ENCODE data around the gene MORC2. TPM values are rescaled to one million over a fixed set of nuclear protein-coding genes. Genes with fewer than 3 reads are reported as not detected.

The MORC2 gene
- total and polyA plus RNA-seq, 2 of the 13 experiments (the other 11 are each of a cell fraction or from before 2014, with no cell fraction given), result 11.9 to 18.3 TPM

GRCh38 chr22:30887453-30887852 lies 81.1 kb downstream of the MORC2 start:
- in situ Hi-C loops (cut with HindIII; ENCODE audit: extremely low pct_ligation_motif_present, low pct_unique_long_range_greater_than_20kb) (no loop called here), intact Hi-C loops (cut with micrococcal nuclease; ENCODE audit: unreplicated experiment) (no loop called here)
- 97% methylated on average over 6 of the region's 11 CpGs for WGBS (ENCODE audit: low lambda C conversion rate)
- no peak for FAIRE-seq
- ChIA-PET CTCF (ENCODE audit: low intra/inter-chr PET ratio, low total read pairs) (no interaction called here), POLR2A (no interaction called here)
- BruUV-seq (replicated peaks), result no TSS peak
- peaks cover 22% of the 10 kb centered on the region for H3K4me1 ChIP-seq (ENCODE audit: insufficient read depth, low read length)
- no peak for DNase-seq (ENCODE audit: low spot score)
- no peaks in the 10 kb centered on the region for H3K27me3 ChIP-seq (ENCODE audit: control insufficient read depth in 1 of 2, insufficient read depth in 2 of 2, low read length in 2 of 2)
- TF ChIP-seq AGO2 (optimal IDR thresholded peaks at IDR 0.05; ENCODE audit: low read depth, low read length) (peak; percentile 38), TEAD2 (CRISPR knock-in tag; IDR thresholded peaks at IDR 0.05) (no peak), ZNF264 (CRISPR knock-in tag; IDR thresholded peaks at IDR 0.05) (no peak)
- no peaks in the 10 kb centered on the region for H3K79me2 ChIP-seq (ENCODE audit: insufficient read depth, low read length)
- no peak overlapping the region for H2AFZ ChIP-seq (ENCODE audit: low read length)
- H3K27ac ChIP-seq (ENCODE audit: extremely low read length, insufficient read depth, low read length), result no peak overlapping the region
- no peaks in the 10 kb centered on the region for H4K20me1 ChIP-seq (ENCODE audit: insufficient read depth, low read length)
- no peak overlapping the region for H3K4me2 ChIP-seq (ENCODE audit: low read depth, low read length)
- H3K9ac ChIP-seq (ENCODE audit: insufficient read depth, low read depth, low read length), result no peak overlapping the region
- H3K9me3 ChIP-seq (ENCODE audit: low read length), result no peaks in the 10 kb centered on the region
- no peak overlapping the region for H3K4me3 ChIP-seq (replicated peaks in 1 of 3; ENCODE audit: insufficient read depth in 1 of 3, low read depth in 2 of 3, low read length in 3 of 3)
- no peak for ATAC-seq
- H3K36me3 ChIP-seq (replicated peaks in 1 of 2; ENCODE audit: control insufficient read depth in 1 of 2, insufficient read depth in 2 of 2, low read length in 2 of 2), result peaks cover 0 to 8% of the 10 kb centered on the region in 2 experiments; a peak in 3 of 5 replicates

- Histone ChIP-seq H3K79me2 (ENCODE audit: insufficient read depth, low read length) (no peaks in the 10 kb centered on the region), H3K27me3 (ENCODE audit: control insufficient read depth in 1 of 2, insufficient read depth in 2 of 2, low read length in 2 of 2) (no peaks in the 10 kb centered on the region), H4K20me1 (ENCODE audit: insufficient read depth, low read length) (no peaks in the 10 kb centered on the region), H3K9me3 (ENCODE audit: low read length) (no peaks in the 10 kb centered on the region), H3K27ac (ENCODE audit: extremely low read length, insufficient read depth, low read length) (no peak overlapping the region), H3K4me2 (ENCODE audit: low read depth, low read length) (no peak overlapping the region), H3K9ac (ENCODE audit: insufficient read depth, low read depth, low read length) (no peak overlapping the region), H3K36me3 (replicated peaks in 1 of 2; ENCODE audit: control insufficient read depth in 1 of 2, insufficient read depth in 2 of 2, low read length in 2 of 2) (peaks cover 0 to 8% of the 10 kb centered on the region in 2 experiments; a peak in 3 of 5 replicates), H3K4me3 (replicated peaks in 1 of 3; ENCODE audit: insufficient read depth in 1 of 3, low read depth in 2 of 3, low read length in 3 of 3) (no peak overlapping the region), H2AFZ (ENCODE audit: low read length) (no peak overlapping the region), H3K4me1 (ENCODE audit: insufficient read depth, low read length) (peaks cover 40% of the 10 kb centered on the region)
- DNase-seq (ENCODE audit: low spot score) (no peak), ATAC-seq (no peak), FAIRE-seq (no peak)
- in situ Hi-C loops (cut with HindIII; ENCODE audit: extremely low pct_ligation_motif_present, low pct_unique_long_range_greater_than_20kb), result no loop called here
- POLR2A ChIA-PET, result no interaction called here
- CTCF ChIA-PET (ENCODE audit: low intra/inter-chr PET ratio, low total read pairs), result no interaction called here
- intact Hi-C loops (cut with micrococcal nuclease; ENCODE audit: unreplicated experiment), result no loop called here
- BruUV-seq (replicated peaks), result no TSS peak
- no CpG with 5 or more reads among the region's 9 CpGs for WGBS (ENCODE audit: low lambda C conversion rate)
- TF ChIP-seq ZBTB40 (IDR thresholded peaks at IDR 0.05) (no peak), ZBTB40 (CRISPR knock-in tag; IDR thresholded peaks at IDR 0.05) (no peak), KLF12 (CRISPR knock-in tag; IDR thresholded peaks at IDR 0.05; ENCODE audit: borderline replicate concordance) (no peak), ZBTB3 (CRISPR knock-in tag; IDR thresholded peaks at IDR 0.05; ENCODE audit: borderline replicate concordance, low read depth) (no peak), KAT7 (CRISPR knock-in tag; IDR thresholded peaks at IDR 0.05; ENCODE audit: borderline replicate concordance) (no peak), ZNF879 (CRISPR knock-in tag; IDR thresholded peaks at IDR 0.05) (no peak), PLSCR1 (CRISPR knock-in tag; IDR thresholded peaks at IDR 0.05; ENCODE audit: borderline replicate concordance) (no peak)
Measured at GRCh38 chr22:30885591-30885990, 83.0 kb downstream of the MORC2 start.

All from HepG2 (cell line).